Measurements from ENCODE around the gene IDE. TPM values are rescaled to one million over a fixed set of nuclear protein-coding genes. Genes with fewer than 3 reads are reported as not detected.
A peak's percentile ranks its signal among the peaks of the same experiment; 100 is the strongest.
"Not testable (repeated sequence)": the region's sequence is repeated elsewhere in the genome, so short reads cannot be mapped to it uniquely, and the experiment has no call there.

IDE gene
- total RNA-seq (2014; rRNA removed; shearing (Covaris generic)): 37.5 and 45.8 TPM in 2 replicates

DNA sequence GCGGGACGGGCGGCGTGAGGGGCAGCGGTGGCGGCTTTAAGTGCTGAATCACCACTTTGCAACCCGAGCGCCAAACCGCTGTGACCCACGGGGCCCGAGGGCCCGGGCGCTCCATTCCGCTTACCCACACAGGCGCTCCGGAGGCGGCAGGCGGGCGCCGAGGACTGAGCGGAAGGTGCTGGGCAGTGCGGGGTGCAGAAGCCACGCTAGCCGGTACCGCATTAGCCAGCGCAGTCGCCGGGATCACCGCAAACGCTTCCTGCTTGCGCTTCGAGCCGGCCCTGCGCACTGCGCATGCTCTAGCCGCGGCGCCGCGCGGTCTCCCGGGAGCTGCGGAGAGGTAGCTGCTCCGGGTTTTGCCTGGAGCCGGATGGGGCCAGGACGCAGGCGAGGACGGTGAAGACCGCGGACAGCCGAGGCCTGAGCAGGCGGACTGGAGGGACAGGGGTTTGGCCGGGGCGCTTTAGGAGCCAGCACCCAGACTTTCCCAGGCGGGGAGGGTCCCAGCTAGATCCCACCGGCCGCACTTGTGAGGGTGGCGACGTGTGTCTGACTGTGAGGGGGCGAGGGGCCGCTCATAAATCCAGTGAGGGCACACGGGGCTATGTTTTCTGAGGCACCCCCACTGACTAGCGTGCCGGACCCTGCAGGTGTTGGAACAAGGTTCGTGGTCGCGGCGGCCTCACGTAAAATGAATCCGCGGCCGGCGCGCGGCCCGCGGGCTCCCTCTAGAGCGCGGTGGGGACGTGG lies at the start of gene IDE:
IDE (minus strand) TSS at position 296 of the 750 bp plus-strand sequence; CDS start at position 222, 74 bp downstream.
- DNase-seq (ENCODE audit: low spot score): peak; percentile 79

DNA sequence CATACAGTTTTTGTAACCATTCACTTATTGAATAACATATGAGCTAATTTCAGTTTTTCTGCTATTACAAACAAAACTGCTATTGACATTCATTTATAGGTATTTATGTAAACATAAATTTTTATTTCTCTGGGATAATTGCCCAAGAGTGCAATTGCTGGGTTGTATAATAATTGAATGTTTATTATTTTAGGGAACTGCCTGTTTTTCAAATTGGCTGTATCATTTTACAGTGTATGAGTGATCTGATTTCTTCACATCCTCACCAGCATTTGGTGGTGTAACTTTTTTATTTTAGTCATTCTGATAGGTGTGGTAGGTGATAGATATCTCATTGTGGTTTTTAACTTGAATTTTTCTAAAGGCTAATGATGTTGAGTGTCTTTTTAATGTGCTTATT lies 45.5 kb upstream of the IDE start:
- no peak for DNase-seq (ENCODE audit: low spot score)

DNA sequence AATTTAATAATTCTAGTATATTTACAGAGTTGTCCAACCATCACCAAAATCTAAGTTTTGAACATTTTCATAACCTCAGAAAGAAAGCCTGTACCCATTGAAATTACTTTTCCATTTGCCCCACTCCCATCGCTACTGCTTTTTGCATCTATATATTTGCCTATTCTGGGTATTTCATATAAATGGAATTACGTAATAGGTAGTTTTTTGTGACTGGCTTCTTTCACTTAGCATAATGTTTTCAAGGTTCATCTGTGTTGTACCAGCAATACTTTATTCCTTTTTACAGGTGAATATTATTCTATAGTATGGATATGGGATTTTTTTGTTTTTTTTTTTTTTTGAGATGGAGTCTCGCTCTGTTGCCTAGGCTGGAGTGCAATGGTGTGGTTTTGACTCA lies 41.6 kb upstream of the IDE start:
- DNase-seq (ENCODE audit: low spot score): no peak

DNA sequence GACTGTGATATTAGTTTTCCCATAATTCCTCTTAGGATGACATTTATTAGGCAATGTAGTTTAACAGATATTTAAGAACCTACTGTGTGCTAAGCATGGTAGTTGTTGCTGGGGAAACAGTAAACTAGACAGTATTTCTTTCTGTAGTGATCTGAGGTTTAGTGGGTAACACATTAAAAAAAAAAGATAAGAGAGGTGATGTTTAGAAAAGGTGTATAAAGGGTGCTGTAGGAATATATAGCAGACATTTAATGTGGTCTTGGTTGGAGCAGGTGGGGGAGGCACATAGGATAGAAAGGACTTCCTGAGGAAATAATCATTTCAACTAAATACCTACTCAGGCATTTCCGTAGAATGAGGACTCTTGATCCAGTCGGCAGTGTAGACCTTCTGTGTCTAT lies 30.9 kb upstream of the IDE start:
- DNase-seq (ENCODE audit: low spot score): no peak

DNA sequence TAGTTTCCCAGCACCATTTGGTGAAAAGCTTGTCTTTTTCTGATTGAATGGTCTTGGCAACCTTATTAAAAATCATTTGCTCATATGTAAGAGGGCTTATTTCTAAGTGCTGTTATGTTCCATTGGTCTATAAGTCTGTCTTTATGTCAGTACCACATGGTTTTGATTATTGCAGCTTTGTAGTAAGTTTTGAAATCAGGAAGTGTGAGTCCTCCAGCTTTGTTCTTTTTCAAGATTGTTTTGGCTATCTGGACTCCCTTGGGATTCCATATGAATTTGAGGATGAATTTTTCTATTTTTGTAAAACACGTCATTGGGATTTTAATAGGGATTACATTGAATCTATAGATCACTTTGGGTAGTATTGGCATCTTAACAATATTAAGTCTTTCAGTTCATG lies 24.4 kb upstream of the IDE start:
- DNase-seq (ENCODE audit: low spot score): no peak

DNA sequence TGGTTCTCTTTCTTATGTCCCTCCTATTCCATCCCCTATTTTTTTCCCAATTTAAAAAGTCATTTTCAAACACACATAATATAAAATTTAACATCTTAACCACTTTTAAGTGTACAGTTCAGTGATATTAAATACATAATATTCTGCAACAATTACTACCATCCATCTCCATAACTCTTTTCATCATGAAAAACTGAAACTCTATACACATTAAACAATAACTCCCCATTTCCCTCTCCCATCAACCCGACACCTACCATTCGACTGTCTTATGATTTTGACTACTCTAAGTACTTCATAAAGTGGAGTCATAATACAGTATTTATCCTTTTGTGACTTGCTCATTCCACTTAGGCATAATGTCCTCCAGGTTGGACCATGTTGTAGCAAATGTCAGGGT lies 21.6 kb upstream of the IDE start:
- DNase-seq (ENCODE audit: low spot score): no peak

DNA sequence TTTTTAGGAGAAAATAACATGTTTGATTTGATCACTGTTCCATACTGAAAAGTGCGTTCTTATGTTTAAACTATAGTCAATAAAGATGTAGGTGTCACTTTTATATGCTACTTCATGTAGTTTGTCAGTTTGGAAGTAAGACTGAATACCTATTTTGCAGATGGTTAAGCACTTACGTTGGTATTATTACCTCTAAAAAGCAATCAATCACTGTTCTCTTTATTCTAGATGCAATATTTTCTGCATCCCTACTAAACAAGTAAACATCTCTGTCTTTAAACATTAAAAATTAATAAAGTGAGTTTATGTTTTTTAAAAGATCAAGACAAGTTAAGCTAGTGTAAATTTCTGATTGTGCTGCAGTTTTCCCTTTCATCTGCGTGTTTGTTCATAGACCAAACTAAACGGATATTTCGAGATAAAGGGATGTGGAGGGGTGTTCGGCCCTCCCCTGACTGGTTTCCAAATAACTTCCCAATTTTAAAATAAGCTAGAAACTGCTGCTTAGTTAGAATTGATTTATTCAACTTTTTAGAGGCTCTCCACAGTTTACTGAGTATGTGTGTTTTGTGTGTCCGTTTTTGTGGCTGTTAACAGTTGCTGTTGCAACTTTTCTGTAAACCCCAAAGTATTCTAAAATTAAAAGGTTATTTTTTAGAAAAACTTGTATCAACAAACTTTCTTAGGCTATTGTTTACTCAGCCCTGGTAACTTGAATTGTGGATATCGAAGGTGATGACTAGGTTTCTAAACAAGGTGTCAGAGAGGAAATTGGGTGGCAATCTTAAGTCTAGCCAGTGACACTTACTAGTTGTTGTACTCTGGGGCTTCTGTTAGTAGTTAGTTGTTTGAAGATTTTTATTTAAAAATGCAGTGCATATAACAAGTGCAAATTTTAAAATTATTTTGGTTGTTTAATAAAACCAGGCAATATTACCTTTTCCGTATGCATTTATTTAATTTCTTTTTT lies 20.0 kb upstream of the IDE start:
- DNase-seq (ENCODE audit: low spot score): no peak

DNA sequence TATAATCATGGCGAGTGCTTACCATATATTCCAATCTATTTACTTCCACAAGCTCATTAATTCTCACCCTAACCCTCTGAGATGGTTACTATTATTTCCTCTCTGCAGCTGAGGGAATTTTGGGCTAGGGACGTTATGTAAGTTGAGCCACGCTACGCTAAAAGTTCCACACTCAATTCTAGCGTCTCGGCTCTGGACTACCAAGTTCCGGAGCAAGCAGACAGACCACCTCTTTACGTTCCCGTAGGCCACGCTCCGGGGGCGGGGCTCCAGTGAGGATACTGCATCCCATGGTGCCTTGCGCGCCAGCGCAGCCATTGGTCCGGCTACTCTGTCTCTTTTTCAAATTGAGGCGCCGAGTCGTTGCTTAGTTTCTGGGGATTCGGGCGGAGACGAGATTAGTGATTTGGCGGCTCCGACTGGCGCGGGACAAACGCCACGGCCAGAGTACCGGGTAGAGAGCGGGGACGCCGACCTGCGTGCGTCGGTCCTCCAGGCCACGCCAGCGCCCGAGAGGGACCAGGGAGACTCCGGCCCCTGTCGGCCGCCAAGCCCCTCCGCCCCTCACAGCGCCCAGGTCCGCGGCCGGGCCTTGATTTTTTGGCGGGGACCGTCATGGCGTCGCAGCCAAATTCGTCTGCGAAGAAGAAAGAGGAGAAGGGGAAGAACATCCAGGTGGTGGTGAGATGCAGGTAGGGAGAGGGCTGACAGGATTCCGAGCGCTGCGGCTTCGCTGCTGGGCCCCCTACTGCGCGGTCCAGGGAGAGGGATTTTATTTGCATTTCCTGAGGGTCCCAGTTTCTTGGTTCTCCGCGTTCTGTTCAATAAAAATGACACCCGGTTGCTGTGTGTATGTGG lies 19.1 kb upstream of the IDE start, which contains the start of gene KIF11:
KIF11 (plus strand) TSS at position 370 of the 858 bp plus-strand sequence; CDS start at position 616, 246 bp downstream.
- DNase-seq (ENCODE audit: low spot score): peak; percentile 95

DNA sequence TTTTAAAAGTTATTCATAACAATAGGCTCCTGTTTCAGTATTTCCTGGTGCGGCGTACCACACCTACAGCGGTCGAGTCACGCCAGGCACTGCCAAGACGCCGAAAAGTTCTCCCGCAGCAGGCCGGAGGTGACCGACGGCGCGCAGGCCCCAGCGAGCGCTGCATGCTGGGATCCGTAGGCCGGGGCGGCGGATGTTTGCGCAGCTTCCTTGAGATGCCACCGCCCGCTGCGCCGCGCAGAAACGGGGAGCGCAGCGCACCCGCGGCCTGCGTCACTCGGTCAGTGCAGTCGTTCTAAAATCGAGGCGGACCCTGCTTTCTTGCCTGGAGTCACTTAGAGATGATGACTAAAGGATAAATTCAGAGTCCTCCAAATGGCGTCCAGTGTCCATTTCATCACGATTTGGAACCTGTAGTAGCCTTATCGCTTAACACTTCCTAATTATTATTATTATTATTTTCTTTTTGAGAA lies 17.7 kb upstream of the IDE start:
- peak; percentile 59 for DNase-seq (ENCODE audit: low spot score)

DNA sequence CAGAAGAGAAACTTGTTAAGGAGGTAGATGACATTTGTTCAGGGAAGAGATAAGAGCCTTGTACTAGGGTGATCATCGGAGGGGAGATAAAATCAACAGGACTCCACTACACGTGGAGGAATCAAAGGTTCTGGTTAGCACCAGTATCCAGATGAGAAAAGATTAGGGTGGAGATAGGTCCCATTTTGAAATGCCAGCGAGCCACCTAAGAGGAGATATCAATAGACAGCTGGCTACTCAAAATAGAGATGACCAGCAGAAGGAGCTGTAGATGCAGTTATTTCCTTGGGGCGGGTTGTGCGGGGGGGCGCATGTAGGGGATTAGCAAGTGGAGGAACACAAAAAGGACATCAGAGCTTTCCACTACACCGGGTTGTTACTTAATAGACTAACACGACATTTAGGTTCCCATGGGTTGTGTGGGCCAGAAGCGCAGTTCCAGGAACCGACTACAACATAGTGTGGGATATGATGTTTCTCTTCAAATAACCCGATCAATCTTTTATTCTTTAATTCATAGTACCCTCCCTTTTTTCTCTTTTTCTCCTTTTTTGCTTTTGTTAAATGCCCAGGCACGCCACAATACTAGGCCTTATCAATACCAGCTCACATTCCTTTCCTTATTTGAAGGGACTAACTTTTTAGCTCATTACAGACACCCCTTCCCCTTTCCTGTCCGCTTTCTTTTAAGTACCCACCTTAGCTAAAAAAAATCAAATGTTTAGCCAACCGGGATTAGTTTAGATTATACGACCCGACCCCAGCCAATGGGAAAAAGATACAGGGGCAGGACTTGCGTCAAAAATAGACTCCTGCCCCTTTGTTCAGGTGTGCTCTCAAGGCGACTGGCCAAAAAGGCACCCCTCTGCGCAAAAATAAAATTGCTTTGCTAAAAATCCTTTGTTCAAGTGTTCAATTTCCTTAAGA lies 17.0 kb upstream of the IDE start:
- DNase-seq (ENCODE audit: low spot score): no peak

DNA sequence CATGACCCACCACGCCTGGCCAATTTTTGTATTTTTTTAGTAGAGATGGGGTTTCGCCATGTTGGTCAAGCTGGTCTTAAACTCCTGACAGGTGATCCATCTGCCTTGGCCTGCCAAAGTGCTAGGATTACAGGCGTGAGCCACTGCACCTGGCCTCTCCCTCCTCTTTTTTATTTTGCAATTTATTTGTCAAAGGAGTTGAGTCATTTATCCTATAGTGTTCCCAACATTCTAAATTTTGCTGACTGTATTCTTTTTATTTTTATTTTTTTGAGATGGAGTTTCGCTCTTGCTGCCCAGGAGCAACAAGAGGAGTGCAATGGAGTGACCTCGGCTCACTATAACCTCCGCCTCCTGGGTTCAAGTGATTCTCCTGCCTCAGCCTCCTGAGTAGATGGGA lies 8.5 kb upstream of the IDE start:
- DNase-seq (ENCODE audit: low spot score): not testable (repeated sequence)

DNA sequence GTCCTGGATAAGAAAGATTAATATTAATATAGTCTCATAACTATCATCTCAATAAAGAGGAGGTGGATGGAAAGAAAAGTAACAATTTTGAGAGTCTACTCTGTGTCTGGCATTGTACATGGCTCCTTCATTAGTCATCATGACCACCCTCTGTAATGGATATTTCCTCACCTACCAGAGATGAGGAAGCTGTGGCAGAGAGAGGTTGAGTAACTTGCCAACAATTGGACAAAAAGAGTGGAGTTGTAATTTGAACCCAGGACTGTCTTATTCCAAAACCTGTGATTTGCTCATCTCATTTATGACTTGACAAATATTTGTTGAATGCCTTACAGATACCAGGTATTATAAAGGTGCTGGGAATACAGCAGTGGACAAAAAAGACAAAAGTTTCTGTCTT lies 2.1 kb upstream of the IDE start:
- DNase-seq (ENCODE audit: low spot score): no peak

DNA sequence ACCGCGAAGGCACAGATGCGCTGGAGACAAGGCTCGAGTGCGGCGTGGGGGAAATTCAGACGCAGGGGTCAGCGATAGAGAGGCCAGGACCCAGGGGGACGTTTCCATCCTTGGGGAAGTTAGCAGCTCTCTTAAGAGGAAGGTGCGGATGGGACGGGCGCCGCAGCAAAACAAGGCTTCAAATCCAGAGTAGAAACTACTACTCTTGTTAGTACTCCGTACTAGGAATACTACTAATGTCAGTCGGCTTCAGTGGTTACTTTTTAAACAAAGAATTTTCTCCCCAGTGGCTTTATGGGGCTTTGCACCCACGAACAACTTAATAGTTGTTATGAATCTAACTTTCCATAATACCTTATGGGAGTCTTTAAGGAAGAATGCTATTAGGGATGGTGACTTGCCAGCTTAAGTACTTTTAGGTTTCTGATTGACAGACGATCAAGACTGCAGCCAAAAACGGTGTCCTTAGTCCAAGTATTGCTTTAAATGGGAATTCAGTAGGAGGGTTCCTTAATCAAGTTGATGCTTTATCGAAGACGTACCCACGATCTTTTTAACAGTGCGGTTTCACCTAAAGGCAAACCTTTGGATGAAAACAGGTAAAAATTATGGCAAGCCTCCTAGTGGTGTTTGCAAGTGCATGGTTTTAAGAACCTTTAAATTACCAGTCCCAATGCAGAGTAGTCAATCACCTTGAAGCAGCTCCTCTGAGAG lies 812 bp upstream of the IDE start:
- DNase-seq (ENCODE audit: low spot score): no peak

DNA sequence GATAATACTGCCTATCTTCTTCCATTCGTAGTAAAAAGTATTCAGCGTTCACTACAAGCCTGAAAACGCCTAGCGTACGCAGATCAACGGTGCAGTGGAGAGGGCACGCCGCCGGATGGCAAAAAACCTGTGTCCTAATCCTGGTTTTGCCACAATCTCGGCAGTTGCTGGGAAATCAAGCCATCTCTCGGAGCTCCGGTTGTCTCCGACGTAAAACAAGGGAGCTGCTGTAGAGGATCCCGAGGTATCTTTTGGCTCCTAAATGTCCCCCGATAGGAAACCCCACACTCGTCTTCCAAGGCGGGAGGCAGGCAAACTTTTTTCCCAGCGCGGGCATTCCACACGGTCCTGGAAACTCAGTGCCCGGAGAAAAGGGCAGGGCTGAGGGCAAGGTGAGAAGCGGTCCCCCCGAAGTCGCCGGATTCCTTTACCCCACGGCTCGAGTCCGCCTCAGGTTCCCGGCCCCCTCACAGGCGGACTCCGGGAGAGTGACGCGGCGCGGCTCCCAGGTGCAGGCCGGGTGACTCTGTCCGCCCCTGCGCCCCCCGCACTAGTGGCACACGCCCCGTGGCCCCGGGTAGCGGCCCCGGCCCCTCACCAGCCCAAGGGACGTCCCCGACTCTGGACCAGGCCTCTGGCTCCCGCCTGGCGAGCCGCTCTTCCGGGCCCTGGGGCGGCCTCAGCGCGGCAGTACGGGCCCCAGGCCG lies 649 bp downstream of the IDE start:
- DNase-seq (ENCODE audit: low spot score): peak; percentile 35

DNA sequence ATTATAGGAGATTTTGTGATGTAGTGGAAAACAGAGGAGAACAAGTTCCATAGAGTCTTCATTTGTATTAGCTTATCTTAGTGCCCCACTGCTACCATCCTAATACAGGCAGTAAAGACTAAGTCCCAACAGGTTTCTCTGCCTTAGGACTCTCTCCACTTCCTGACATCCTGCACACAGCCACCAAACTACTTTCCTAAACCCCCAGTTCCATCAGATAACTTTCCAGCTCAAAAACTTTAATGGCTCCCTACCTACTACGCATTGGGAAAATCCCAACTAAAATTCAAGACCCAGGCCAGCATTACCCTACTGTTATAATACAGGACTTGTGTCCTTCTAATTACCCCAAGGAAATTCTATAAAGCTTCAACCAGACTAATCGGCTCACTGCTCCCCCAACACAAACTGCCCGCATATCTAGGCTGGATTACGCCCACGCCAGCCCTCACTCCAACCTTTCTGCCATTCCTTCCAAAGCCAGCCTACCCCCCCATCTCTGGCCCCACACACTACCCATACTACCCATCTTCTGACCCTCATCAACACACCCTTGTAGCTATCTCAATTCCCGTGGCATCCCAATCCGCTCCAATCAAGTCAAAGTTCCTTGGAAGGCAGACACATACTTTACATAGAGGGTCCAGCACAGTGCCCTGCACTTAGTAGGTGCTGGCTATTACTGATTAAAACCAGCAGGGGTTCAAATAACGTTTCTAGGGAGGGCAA lies 1.4 kb downstream of the IDE start:
- no peak for DNase-seq (ENCODE audit: low spot score)

DNA sequence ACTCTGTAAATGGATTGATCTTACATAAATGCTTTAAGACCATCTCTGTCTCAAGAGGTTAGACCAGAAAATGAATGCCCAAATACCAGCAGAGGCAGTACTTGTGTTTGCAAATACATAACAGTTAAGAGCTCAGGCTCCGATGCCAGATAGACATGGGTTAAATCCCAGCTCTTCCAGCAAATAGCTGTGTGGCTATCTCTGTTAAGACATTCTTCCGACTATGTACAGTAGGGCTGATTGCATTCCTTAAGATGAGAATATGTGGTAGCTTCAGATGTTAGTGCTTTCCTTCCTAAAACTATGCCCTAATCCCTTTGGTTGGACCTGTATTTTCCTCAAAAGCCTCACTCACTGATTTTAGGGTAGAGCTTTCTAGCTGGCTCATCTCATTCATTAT lies 2.2 kb downstream of the IDE start:
- no peak for DNase-seq (ENCODE audit: low spot score)

DNA sequence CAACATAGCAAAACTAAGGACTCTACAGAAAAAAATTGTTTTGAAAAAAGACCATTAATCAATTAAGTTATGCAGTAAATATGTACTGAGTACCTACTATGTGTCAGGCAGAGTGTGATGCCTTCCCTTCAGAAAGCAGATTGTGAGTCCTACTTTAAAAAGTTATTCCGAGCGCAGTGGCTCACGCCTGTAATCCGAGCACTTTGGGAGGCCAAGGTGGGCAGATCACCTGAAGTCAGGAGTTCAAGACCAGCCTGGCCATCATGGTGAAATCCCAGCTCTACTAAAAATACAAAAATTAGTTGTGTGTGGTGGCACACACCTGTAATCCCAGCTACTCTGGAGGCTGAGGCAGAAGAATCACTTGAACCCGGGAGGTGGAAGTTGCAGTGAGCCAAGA lies 4.2 kb downstream of the IDE start:
- not testable (repeated sequence) for DNase-seq (ENCODE audit: low spot score)

DNA sequence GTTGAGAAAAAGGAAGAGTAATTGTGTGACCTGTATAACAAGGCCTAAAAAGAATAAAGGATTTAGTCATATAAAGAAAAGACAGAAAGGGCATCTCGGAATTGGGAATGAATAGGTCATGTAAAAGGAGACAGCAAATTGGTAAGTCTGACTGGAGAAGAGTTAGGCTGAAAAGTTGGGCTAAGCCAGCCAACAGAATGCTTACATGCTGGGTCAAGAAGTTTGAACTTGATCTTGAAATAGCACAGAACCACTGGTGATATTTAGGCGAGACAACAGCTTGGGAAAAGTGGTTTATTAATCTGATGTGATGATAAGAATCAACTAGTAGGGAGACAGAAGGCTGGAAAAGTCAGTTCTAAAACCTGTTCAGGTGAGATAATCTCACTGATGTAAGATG lies 4.8 kb downstream of the IDE start:
- DNase-seq (ENCODE audit: low spot score): no peak

All from H4 (cell line).